ENCODE results near the gene ATP7A. TPM values are rescaled to one million over a fixed set of nuclear protein-coding genes. Genes with fewer than 3 reads are reported as not detected.
"Not testable (repeated sequence)": the region's sequence is repeated elsewhere in the genome, so short reads cannot be mapped to it uniquely, and the experiment has no call there.

Gene ATP7A
- 1.7 TPM for polyA plus RNA-seq (2013, experiment 1 of 2)
- polyA plus RNA-seq (2013, experiment 2 of 2): 2.2 TPM

DNA sequence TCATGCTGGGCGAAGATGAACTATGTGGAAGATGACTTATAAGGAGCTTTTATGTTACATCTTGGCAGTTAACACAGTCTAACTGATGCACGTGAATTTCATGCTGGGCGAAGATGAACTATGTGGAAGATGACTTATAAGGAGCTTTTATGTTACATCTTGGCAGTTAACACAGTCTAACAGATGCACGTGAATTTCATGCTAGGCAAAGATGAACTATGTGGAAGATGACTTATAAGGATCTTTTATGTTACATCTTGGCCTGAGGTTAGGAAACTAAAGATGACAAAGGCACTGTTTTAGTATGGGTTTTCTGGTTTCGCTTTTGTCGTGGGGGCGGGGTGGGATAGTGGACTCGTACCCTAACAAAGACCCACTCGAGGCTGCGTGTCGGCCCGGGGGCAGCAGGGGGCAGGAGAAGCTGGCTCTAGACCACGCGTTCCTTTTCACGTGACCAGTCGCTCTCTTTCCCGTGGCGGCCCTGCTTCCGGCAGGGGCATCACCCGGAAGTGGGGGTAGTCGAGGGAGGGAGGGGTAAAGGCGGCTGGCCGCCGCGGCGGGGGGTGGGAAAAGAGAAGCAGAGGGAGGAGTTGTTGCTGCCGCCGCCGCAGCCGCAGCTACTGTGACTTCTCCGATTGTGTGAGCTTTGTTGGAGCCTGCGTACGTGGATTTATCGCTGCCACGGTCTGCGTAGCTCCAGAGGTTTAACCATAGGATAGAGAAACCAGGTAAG, at the start of gene ATP7A:
Gene ATP7A (plus strand): TSS at position 586 of the 733 bp plus-strand sequence. CDS start 60,949 bp downstream, outside the sequence.
- WGBS: 9% methylated on average over 36 of the region's 36 CpGs
- peak within 1 kb of the TSS; percentile 90 for H3K4me3 ChIP-seq (ENCODE audit: low read length)
- H3K36me3 ChIP-seq (ENCODE audit: insufficient read depth, low read length): peaks cover under 1% of the 10 kb centered on the region
- no peaks in the 10 kb centered on the region for H3K27me3 ChIP-seq (ENCODE audit: insufficient read depth, low read length)
- no peaks in the 10 kb centered on the region; the same call in 1 of the 2 replicates for H3K4me1 ChIP-seq (ENCODE audit: insufficient read depth, low read length)
- no peaks in the 10 kb centered on the region for H3K9me3 ChIP-seq (ENCODE audit: insufficient read depth, low read depth, low read length)
- H3K9ac ChIP-seq (ENCODE audit: low read depth, low read length): peak within 1 kb of the TSS; percentile 73
- H3K27ac ChIP-seq (ENCODE audit: low read depth, low read length): no peak within 1 kb of the TSS

DNA sequence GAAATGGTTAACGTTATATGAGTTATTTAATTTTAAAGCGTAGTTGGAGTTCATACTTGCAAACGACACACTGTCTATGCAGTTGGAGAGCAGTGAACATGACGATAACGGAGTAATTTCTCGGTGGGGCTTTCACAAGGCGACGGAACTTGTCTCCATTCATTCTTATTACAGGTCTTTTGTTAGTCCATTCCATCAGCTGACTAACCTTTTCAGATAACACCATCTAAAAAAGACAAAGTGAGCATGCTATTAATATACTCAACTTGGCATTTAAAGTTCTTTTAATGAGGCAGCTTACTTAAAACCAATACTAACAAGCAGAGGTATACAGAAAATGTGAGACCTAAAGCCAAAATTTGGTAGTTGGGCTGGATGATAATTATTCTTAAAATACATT, 35.1 kb upstream of the ATP7A start:
- H3K27me3 ChIP-seq (ENCODE audit: insufficient read depth, low read length): no peaks in the 10 kb centered on the region
- WGBS: 98% methylated on average over 8 of the region's 8 CpGs
- H3K36me3 ChIP-seq (ENCODE audit: insufficient read depth, low read length): peaks cover 34% of the 10 kb centered on the region

DNA sequence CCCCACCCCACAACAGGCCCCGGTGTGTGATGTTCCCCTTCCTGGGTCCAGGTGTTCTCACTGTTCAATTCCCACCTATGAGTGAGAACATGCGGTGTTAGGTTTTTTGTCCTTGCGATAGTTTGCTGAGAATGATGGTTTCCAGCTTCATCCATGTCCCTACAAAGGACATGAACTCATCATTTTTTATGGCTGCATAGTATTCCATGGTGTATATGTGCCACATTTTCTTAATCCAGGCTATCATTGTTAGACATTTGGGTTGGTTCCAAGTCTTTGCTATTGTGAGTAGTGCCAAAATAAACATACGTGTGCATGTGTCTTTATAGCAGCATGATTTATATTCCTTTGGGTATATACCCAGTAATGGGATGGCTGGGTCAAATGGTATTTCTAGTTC, 29.1 kb upstream of the ATP7A start:
- not testable (repeated sequence) for H3K4me3 ChIP-seq (ENCODE audit: low read length); H3K36me3 ChIP-seq (ENCODE audit: insufficient read depth, low read length); H3K27me3 ChIP-seq (ENCODE audit: insufficient read depth, low read length); H3K4me1 ChIP-seq (ENCODE audit: insufficient read depth, low read length); H3K9ac ChIP-seq (ENCODE audit: low read depth, low read length); H3K9me3 ChIP-seq (ENCODE audit: insufficient read depth, low read depth, low read length); H3K27ac ChIP-seq (ENCODE audit: low read depth, low read length)
- WGBS: no CpG with 5 or more reads among the region's 4 CpGs

More for the DNA sequence above, 35.1 kb upstream of the ATP7A start:
- Histone ChIP-seq H3K4me1 (ENCODE audit: insufficient read depth, low read length) (no peaks in the 10 kb centered on the region), H3K4me3 (ENCODE audit: low read length) (no peak overlapping the region), H3K27ac (ENCODE audit: low read depth, low read length) (no peak overlapping the region), H3K9ac (ENCODE audit: low read depth, low read length) (no peak overlapping the region), H3K9me3 (ENCODE audit: insufficient read depth, low read depth, low read length) (no peaks in the 10 kb centered on the region)

DNA sequence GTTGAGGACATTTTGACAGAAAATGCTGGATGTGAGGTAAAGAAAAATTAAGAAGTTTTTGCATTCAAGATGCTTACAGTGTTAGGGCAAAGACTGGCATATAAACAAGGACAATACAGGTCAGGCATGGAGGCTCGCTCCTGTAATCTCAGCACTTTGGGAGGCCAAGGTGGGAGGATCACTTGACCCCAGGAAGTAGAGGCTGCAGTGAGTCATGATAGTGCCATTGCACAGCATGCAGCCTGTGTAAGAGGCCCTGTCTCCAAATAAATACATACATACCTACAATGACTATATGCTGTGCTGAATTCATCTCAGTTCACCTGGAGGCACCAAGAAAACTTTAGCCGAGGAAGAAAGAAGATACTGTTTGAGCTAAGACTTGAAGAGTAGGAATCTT, 17.6 kb upstream of the ATP7A start:
- no peaks in the 10 kb centered on the region for H3K27me3 ChIP-seq (ENCODE audit: insufficient read depth, low read length)
- no peak overlapping the region for H3K9ac ChIP-seq (ENCODE audit: low read depth, low read length)
- H3K27ac ChIP-seq (ENCODE audit: low read depth, low read length): no peak overlapping the region
- no peak overlapping the region for H3K4me3 ChIP-seq (ENCODE audit: low read length)
- H3K4me1 ChIP-seq (ENCODE audit: insufficient read depth, low read length): no peaks in the 10 kb centered on the region
- WGBS: 91% methylated on average over 2 of the region's 2 CpGs
- H3K9me3 ChIP-seq (ENCODE audit: insufficient read depth, low read depth, low read length): no peaks in the 10 kb centered on the region
- no peaks in the 10 kb centered on the region; the same call in 1 of the 2 replicates for H3K36me3 ChIP-seq (ENCODE audit: insufficient read depth, low read length)

DNA sequence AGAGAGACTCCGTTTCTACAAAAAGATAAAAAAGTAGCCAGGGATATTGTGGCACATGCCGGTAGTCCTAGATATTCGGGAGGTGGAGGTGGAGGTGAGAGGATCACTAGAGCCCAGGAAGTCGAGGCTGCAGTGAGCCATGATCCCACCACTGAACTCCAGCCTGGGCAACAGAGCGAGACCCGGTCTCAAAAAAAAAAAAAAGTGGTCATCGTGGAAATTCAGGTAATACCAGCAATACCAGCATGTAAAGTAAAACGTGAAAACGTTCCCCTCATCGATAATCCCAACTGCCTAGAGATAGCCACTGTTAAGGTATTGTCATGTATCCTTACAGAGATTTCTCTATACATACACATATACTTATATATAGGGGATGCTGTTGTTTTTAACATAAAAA, 16.8 kb upstream of the ATP7A start:
- Histone ChIP-seq H3K4me1 (ENCODE audit: insufficient read depth, low read length) (no peaks in the 10 kb centered on the region), H3K36me3 (ENCODE audit: insufficient read depth, low read length) (no peaks in the 10 kb centered on the region; the same call in 1 of the 2 replicates), H3K4me3 (ENCODE audit: low read length) (peak overlapping the region; percentile 99), H3K27me3 (ENCODE audit: insufficient read depth, low read length) (no peaks in the 10 kb centered on the region), H3K9me3 (ENCODE audit: insufficient read depth, low read depth, low read length) (no peaks in the 10 kb centered on the region), H3K9ac (ENCODE audit: low read depth, low read length) (no peak overlapping the region), H3K27ac (ENCODE audit: low read depth, low read length) (no peak overlapping the region)
- 89% methylated on average over 6 of the region's 10 CpGs for WGBS

DNA sequence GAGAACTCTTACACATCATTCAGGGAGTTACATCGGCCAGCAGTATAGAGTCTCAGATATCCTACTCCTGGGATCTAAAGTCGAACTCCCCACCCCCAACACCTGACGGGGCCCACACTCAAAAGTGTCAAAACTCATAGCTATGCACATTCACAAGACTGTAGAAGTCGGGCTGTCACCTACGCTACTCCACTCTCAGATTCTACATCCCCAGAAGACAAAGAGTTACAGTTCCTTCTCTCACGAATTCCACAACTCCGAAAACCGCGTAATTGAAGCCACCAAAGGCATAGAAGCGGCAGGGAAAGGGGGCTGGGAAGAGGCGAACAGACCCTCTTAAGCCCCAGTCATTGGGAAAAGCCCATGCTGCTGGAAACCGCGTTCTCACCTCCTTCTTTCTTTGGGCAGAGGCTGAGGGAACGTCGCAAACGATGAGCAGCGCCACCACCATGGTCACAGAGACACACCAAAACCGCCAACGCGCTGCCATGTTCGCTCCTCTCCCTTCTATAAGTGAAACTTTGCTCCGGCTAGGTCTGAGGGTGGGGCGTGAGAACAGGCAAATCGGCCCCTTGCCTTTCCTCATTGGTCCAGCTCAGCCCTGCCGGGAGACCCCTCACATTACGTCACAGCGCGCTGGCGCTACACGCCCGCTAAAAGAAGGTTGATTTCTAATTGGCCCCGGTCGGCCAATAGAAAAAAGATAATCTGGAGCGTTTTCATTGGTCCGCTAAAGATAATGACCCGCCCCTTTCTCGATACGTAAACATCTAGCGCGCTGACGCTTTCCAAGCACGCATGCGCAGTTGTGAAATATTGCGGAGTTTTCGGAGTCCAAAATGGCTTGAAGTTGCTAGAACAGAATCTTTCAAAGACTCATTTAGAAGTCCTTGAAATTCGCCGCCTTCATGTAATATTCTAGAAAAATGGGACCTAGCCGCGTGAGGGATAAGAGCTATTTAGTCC, 15.3 kb upstream of the ATP7A start, which contains the start of gene MAGT1:
Gene MAGT1 (minus strand): TSS at position 515 of the 966 bp plus-strand sequence. CDS start 25 bp downstream, at position 490.
- Histone ChIP-seq H3K36me3 (ENCODE audit: insufficient read depth, low read length) (no peaks in the 10 kb centered on the region; the same call in 1 of the 2 replicates), H3K9me3 (ENCODE audit: insufficient read depth, low read depth, low read length) (no peaks in the 10 kb centered on the region), H3K27ac (ENCODE audit: low read depth, low read length) (peak within 1 kb of the TSS; percentile 93), H3K9ac (ENCODE audit: low read depth, low read length) (peak within 1 kb of the TSS; percentile 94), H3K4me1 (ENCODE audit: insufficient read depth, low read length) (no peaks in the 10 kb centered on the region), H3K27me3 (ENCODE audit: insufficient read depth, low read length) (no peaks in the 10 kb centered on the region), H3K4me3 (ENCODE audit: low read length) (peak within 1 kb of the TSS; percentile 99)
- WGBS: under 1% methylated on average over 45 of the region's 49 CpGs

DNA sequence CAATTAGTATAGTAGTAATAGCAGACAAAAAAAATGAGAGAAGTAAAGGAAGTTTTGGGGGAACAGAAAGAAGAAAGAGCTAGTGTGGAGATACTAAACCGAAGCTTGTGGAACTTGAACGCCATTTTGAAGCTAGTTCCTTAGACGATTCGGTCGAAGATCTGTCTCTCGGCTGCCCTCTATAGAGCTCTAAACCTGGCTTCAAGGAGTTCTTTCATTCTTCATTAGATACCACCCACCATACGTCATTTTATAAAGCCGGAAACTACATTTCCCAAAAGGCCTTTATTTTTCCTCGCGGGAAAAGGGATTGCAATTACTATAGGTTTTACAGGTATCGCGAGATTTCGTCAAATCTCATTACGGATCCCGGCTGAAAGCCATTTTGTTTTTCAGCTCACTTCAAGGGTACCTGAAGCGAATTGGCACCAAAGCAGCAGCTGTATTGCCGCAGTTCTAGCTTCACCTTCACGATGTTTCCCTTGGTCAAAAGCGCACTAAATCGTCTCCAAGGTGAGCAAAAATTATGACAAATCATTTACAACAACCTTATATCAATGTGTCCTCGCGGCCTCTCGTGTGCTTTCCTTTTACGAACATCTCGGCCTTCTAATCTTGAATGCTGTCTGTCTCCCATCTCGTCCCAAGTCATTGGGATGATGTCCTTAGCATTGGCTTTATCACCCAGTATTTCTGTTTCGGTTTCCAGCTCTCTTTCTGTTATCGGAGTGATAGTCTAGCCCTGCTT, 11.2 kb upstream of the ATP7A start, which contains the start of gene COX7B:
Gene COX7B (plus strand): TSS at position 388 of the 748 bp plus-strand sequence. CDS start 86 bp downstream, at position 474.
- H3K9ac ChIP-seq (ENCODE audit: low read depth, low read length): peak within 1 kb of the TSS; percentile 93
- under 1% methylated on average over 28 of the region's 28 CpGs for WGBS
- H3K4me3 ChIP-seq (ENCODE audit: low read length): peak within 1 kb of the TSS; percentile 98
- peak within 1 kb of the TSS; percentile 83 for H3K27ac ChIP-seq (ENCODE audit: low read depth, low read length)
- peaks cover 22% of the 10 kb centered on the region for H3K36me3 ChIP-seq (ENCODE audit: insufficient read depth, low read length)
- no peaks in the 10 kb centered on the region for H3K27me3 ChIP-seq (ENCODE audit: insufficient read depth, low read length)
- no peaks in the 10 kb centered on the region for H3K4me1 ChIP-seq (ENCODE audit: insufficient read depth, low read length)
- H3K9me3 ChIP-seq (ENCODE audit: insufficient read depth, low read depth, low read length): no peaks in the 10 kb centered on the region

DNA sequence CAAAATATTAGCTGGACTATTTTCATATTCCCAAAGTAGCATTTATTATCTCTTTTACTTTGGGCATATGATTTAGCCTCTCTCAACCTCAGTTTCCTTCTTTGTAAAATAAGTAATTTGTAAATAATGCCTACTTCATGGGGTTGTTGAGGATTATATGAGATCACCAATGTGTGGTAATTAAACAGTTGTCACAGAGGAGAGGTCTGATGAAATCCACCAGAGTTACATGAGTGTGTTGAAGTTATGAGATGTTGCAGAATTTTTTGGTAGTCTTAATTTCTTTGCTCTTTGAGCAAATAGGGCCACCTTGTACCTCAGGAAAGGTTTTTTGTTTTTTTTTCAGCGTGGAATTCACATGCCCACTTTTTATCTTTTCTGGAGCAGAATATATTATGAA, 9.8 kb upstream of the ATP7A start:
- no peak overlapping the region for H3K27ac ChIP-seq (ENCODE audit: low read depth, low read length)
- peaks cover 31% of the 10 kb centered on the region for H3K36me3 ChIP-seq (ENCODE audit: insufficient read depth, low read length)
- H3K9ac ChIP-seq (ENCODE audit: low read depth, low read length): peak overlapping the region; percentile 93
- H3K27me3 ChIP-seq (ENCODE audit: insufficient read depth, low read length): no peaks in the 10 kb centered on the region
- peak overlapping the region; percentile 98 for H3K4me3 ChIP-seq (ENCODE audit: low read length)
- WGBS: no CpG with 5 or more reads among the region's 1 CpG
- H3K9me3 ChIP-seq (ENCODE audit: insufficient read depth, low read depth, low read length): no peaks in the 10 kb centered on the region
- H3K4me1 ChIP-seq (ENCODE audit: insufficient read depth, low read length): no peaks in the 10 kb centered on the region

DNA sequence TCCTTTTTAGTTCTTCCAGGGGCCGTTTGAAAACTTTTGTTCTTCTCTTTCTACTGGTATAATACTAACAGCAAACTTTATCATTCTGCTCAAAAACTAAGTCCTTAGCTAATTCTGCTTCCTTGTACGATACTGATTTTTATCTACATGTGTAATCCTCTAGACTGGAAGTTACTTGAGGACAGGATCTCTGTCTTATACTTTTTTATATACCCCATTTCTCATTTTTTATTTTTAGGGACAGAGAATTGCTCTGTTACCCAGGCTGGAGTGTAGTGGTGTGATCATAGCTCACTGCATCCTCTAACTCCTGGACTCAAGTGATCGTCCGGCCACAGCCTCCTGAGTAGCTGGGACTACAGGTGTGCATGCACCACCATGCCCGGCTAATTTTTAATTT, 9.0 kb upstream of the ATP7A start:
- no peak overlapping the region for H3K4me3 ChIP-seq (ENCODE audit: low read length)
- no peaks in the 10 kb centered on the region for H3K4me1 ChIP-seq (ENCODE audit: insufficient read depth, low read length)
- H3K27me3 ChIP-seq (ENCODE audit: insufficient read depth, low read length): no peaks in the 10 kb centered on the region
- WGBS: 94% methylated on average over 5 of the region's 5 CpGs
- H3K36me3 ChIP-seq (ENCODE audit: insufficient read depth, low read length): peaks cover 31% of the 10 kb centered on the region
- H3K27ac ChIP-seq (ENCODE audit: low read depth, low read length): no peak overlapping the region
- no peaks in the 10 kb centered on the region for H3K9me3 ChIP-seq (ENCODE audit: insufficient read depth, low read depth, low read length)
- no peak overlapping the region for H3K9ac ChIP-seq (ENCODE audit: low read depth, low read length)

DNA sequence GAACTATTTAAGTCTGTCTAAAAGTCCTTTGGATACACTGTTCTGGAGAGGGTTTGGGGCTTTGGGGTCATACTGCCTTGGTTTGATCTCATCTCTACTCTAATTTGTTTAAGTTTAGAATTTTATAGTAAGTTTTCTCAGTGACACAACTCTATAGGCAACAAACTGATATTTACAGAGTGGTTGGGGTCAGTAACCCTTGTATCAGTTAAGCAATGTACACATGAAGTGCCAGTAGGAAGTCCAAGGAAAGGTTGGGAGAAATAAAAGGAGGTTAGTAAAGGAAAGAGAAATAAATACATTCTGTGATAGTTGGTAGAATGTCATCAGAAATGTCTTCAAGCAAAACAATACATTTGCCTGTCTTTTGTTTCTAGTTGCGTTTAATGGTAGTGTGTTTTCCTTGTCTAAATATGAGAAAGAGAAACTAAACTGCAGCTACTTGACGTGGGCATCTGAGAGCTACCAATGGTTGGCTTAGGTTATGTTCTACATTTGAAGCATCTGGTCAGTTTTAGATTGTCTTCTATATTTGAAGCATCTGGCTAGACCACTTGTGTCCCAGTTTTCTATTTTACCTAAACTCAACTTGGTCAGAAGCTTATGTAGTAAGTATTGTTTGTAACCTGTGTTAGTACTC, 6.9 kb downstream of the ATP7A start:
- Histone ChIP-seq H3K4me1 (ENCODE audit: insufficient read depth, low read length) (no peaks in the 10 kb centered on the region), H3K4me3 (ENCODE audit: low read length) (no peak overlapping the region), H3K9me3 (ENCODE audit: insufficient read depth, low read depth, low read length) (no peaks in the 10 kb centered on the region), H3K27ac (ENCODE audit: low read depth, low read length) (no peak overlapping the region), H3K27me3 (ENCODE audit: insufficient read depth, low read length) (no peaks in the 10 kb centered on the region), H3K36me3 (ENCODE audit: insufficient read depth, low read length) (no peaks in the 10 kb centered on the region), H3K9ac (ENCODE audit: low read depth, low read length) (no peak overlapping the region)
- 100% methylated on average over 2 of the region's 2 CpGs for WGBS
